ENCODE measurements around the gene BEX2. TPM values are rescaled to one million over a fixed set of nuclear protein-coding genes. Genes with fewer than 3 reads are reported as not detected.

The BEX2 gene
- total RNA-seq, 1 experiment from 2014 or later, result 21.4 TPM

DNA sequence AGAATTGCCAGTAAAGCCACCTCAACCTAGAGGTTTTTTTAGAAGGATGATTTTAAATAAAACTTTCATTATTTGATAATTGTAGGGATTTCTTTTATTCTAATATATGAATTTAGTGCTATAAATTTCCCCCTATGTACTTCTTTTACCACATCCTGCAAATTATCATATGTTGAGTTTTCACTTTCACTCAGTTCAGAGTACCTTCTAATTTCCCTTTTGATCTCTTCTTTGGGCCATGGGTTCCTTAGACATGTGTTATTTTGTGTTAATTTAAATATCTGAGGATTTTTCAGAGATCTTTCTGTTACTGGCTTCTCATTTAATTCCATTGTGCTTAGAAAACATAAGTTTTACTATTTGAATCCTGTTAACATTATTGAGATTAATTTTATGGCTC, 6.1 kb downstream of the BEX2 start:
- H4K20me1 ChIP-seq (ENCODE audit: insufficient read depth, low read depth, low read length), result no peaks in the 10 kb centered on the region
- H3K4me1 ChIP-seq (ENCODE audit: low read length), result no peaks in the 10 kb centered on the region
- H3K4me3 ChIP-seq (ENCODE audit: low read length), result no peak overlapping the region
- no peak overlapping the region for H3K4me2 ChIP-seq (ENCODE audit: low read depth, low read length, poor library complexity, severe bottlenecking)
- H3K9ac ChIP-seq (ENCODE audit: low read length), result no peak overlapping the region
- no peaks in the 10 kb centered on the region for H3K9me3 ChIP-seq (ENCODE audit: low read length)
- DNase-seq, result no peak
- H3K79me2 ChIP-seq (ENCODE audit: low read length), result no peaks in the 10 kb centered on the region
- H3K36me3 ChIP-seq (ENCODE audit: insufficient read depth, low read length), result no peaks in the 10 kb centered on the region
- H3K27ac ChIP-seq (ENCODE audit: low read length), result no peak overlapping the region
- no peaks in the 10 kb centered on the region for H3K27me3 ChIP-seq (ENCODE audit: low read length)
- no peaks in the 10 kb centered on the region for H3K9me2 ChIP-seq (replicated peaks; ENCODE audit: insufficient read depth, low read length)
- H2AFZ ChIP-seq (ENCODE audit: low read length), result no peak overlapping the region

DNA sequence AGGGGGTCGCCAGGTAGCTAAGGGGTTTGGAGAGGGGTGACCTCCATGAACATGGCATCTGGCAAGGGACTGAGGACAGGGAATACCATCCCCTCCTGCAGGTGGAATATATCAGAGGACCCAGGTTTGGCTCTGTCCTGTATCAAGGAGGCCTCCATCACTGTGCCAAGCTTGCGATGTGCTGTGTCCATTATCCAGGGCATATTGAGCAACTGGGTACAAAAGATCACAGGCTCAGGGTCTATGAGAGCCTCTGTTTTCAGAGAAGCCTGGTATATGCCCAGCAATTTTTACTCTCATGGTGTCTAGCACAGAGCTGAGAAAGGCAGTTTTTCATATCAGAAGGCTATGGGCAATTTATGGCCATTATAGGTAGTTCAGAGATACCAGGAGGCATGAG, 17.7 kb downstream of the BEX2 start:
- Histone ChIP-seq H3K4me3 (ENCODE audit: low read length) (no peak overlapping the region), H3K27ac (ENCODE audit: low read length) (no peak overlapping the region)
- no peak for DNase-seq

DNA sequence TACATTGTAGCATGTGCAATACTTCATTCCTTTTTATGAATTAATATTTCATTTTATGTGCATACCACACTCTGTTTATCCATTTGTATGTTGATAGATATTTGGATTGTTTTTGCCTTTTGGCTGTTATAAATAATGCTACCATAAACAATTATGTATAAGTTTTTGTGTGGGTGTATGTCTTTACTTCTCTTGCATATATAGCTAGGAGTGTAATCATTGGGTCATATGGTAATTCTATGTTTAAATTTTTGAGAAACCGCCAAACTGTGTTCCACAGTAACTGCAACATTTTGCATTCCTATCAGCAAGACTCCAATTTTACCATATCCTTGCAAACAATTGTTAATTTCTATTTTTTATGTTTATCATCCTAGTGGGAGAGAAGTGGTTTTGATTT, 31.2 kb downstream of the BEX2 start:
- no peaks in the 10 kb centered on the region for H3K79me2 ChIP-seq (ENCODE audit: low read length)
- no peak overlapping the region for H3K27ac ChIP-seq (ENCODE audit: low read length)
- H3K36me3 ChIP-seq (ENCODE audit: insufficient read depth, low read length), result no peaks in the 10 kb centered on the region

More for the DNA sequence above, 17.7 kb downstream of the BEX2 start:
- no peaks in the 10 kb centered on the region for H3K27me3 ChIP-seq (ENCODE audit: low read length)
- no peaks in the 10 kb centered on the region for H4K20me1 ChIP-seq (ENCODE audit: insufficient read depth, low read depth, low read length)
- no peak overlapping the region for H3K9ac ChIP-seq (ENCODE audit: low read length)
- no peaks in the 10 kb centered on the region for H3K9me3 ChIP-seq (ENCODE audit: low read length)
- H3K4me2 ChIP-seq (ENCODE audit: low read depth, low read length, poor library complexity, severe bottlenecking), result no peak overlapping the region
- H3K36me3 ChIP-seq (ENCODE audit: insufficient read depth, low read length), result no peaks in the 10 kb centered on the region
- H3K9me2 ChIP-seq (replicated peaks; ENCODE audit: insufficient read depth, low read length), result no peaks in the 10 kb centered on the region
- H3K79me2 ChIP-seq (ENCODE audit: low read length), result no peaks in the 10 kb centered on the region
- H2AFZ ChIP-seq (ENCODE audit: low read length), result no peak overlapping the region
- H3K4me1 ChIP-seq (ENCODE audit: low read length), result no peaks in the 10 kb centered on the region

GRCh38 chrX:103276581-103277002, 34.2 kb downstream of the BEX2 start, which contains the start of gene TCEAL5:
Gene TCEAL5 (minus strand): TSS chrX:103276750. CDS start chrX:103274563, 2,187 bp downstream.
- H3K9me3 ChIP-seq (ENCODE audit: low read length), result no peaks in the 10 kb centered on the region
- no peak within 1 kb of the TSS for H3K4me2 ChIP-seq (ENCODE audit: low read depth, low read length, poor library complexity, severe bottlenecking)
- no peaks in the 10 kb centered on the region for H3K4me1 ChIP-seq (ENCODE audit: low read length)
- H3K4me3 ChIP-seq (ENCODE audit: low read length), result no peak within 1 kb of the TSS
- no peaks in the 10 kb centered on the region for H3K36me3 ChIP-seq (ENCODE audit: insufficient read depth, low read length)
- no peak for DNase-seq
- H2AFZ ChIP-seq (ENCODE audit: low read length), result no peak within 1 kb of the TSS
- H4K20me1 ChIP-seq (ENCODE audit: insufficient read depth, low read depth, low read length), result 0 out of 2 replicates have a peak, but pooled peaks cover 3% of the 10 kb centered on the region
- no peaks in the 10 kb centered on the region for H3K27me3 ChIP-seq (ENCODE audit: low read length)
- H3K27ac ChIP-seq (ENCODE audit: low read length), result no peak within 1 kb of the TSS
- no peak within 1 kb of the TSS for H3K9ac ChIP-seq (ENCODE audit: low read length)
- H3K79me2 ChIP-seq (ENCODE audit: low read length), result no peaks in the 10 kb centered on the region
- H3K9me2 ChIP-seq (replicated peaks; ENCODE audit: insufficient read depth, low read length), result no peaks in the 10 kb centered on the region

More for the DNA sequence above, 31.2 kb downstream of the BEX2 start:
- Histone ChIP-seq H3K27me3 (ENCODE audit: low read length) (no peaks in the 10 kb centered on the region), H3K4me2 (ENCODE audit: low read depth, low read length, poor library complexity, severe bottlenecking) (no peak overlapping the region), H3K9me3 (ENCODE audit: low read length) (no peaks in the 10 kb centered on the region), H4K20me1 (ENCODE audit: insufficient read depth, low read depth, low read length) (0 out of 2 replicates have a peak, but pooled peaks cover 3% of the 10 kb centered on the region), H2AFZ (ENCODE audit: low read length) (no peak overlapping the region), H3K9me2 (replicated peaks; ENCODE audit: insufficient read depth, low read length) (no peaks in the 10 kb centered on the region), H3K4me1 (ENCODE audit: low read length) (no peaks in the 10 kb centered on the region), H3K4me3 (ENCODE audit: low read length) (no peak overlapping the region), H3K9ac (ENCODE audit: low read length) (no peak overlapping the region)
- no peak for DNase-seq

- no peaks in the 10 kb centered on the region for H3K9me2 ChIP-seq (replicated peaks; ENCODE audit: insufficient read depth, low read length)
- H3K4me1 ChIP-seq (ENCODE audit: low read length), result no peaks in the 10 kb centered on the region
- H3K9ac ChIP-seq (ENCODE audit: low read length), result no peak overlapping the region
- H2AFZ ChIP-seq (ENCODE audit: low read length), result no peak overlapping the region
- H3K4me2 ChIP-seq (ENCODE audit: low read depth, low read length, poor library complexity, severe bottlenecking), result no peak overlapping the region
- H3K4me3 ChIP-seq (ENCODE audit: low read length), result no peak overlapping the region
- no peak for DNase-seq
- H3K9me3 ChIP-seq (ENCODE audit: low read length), result no peaks in the 10 kb centered on the region
- H3K36me3 ChIP-seq (ENCODE audit: insufficient read depth, low read length), result no peaks in the 10 kb centered on the region
- H4K20me1 ChIP-seq (ENCODE audit: insufficient read depth, low read depth, low read length), result 0 out of 2 replicates have a peak, but pooled peaks cover 3% of the 10 kb centered on the region
- no peaks in the 10 kb centered on the region for H3K79me2 ChIP-seq (ENCODE audit: low read length)
- no peak overlapping the region for H3K27ac ChIP-seq (ENCODE audit: low read length)
- H3K27me3 ChIP-seq (ENCODE audit: low read length), result no peaks in the 10 kb centered on the region
Observed at GRCh38 chrX:103275947-103276567, 34.7 kb downstream of the BEX2 start.

- no peak overlapping the region for H3K27ac ChIP-seq (ENCODE audit: low read length)
- H3K79me2 ChIP-seq (ENCODE audit: low read length), result no peaks in the 10 kb centered on the region
- no peaks in the 10 kb centered on the region for H3K9me2 ChIP-seq (replicated peaks; ENCODE audit: insufficient read depth, low read length)
- no peaks in the 10 kb centered on the region for H3K36me3 ChIP-seq (ENCODE audit: insufficient read depth, low read length)
- DNase-seq, result no peak
- no peak overlapping the region for H3K9ac ChIP-seq (ENCODE audit: low read length)
- H3K27me3 ChIP-seq (ENCODE audit: low read length), result no peaks in the 10 kb centered on the region
- H4K20me1 ChIP-seq (ENCODE audit: insufficient read depth, low read depth, low read length), result 0 out of 2 replicates have a peak, but pooled peaks cover 3% of the 10 kb centered on the region
- H3K4me2 ChIP-seq (ENCODE audit: low read depth, low read length, poor library complexity, severe bottlenecking), result no peak overlapping the region
- no peaks in the 10 kb centered on the region for H3K9me3 ChIP-seq (ENCODE audit: low read length)
- no peak overlapping the region for H3K4me3 ChIP-seq (ENCODE audit: low read length)
- H3K4me1 ChIP-seq (ENCODE audit: low read length), result no peaks in the 10 kb centered on the region
- H2AFZ ChIP-seq (ENCODE audit: low read length), result no peak overlapping the region
Observed at GRCh38 chrX:103274284-103274683, 36.5 kb downstream of the BEX2 start.

Small RNA genes lying within 50 kb of the gene (small RNA-seq; reads per million reads assigned to genes)
- not detected for gene Z92846.1

Other genes starting within 250 kb of the BEX2 start
- gene BEX1, start 246.8 kb downstream of the BEX2 start, total RNA-seq (2014; rRNA removed; shearing (Covaris generic); ENCODE audit: low replicate concordance), result not detected in 2 replicates
- not detected in 2 replicates for gene NXF3, start 217.8 kb downstream of the BEX2 start, total RNA-seq (2014; rRNA removed; shearing (Covaris generic); ENCODE audit: low replicate concordance)
- gene BEX4, start 95.9 kb downstream of the BEX2 start, total RNA-seq (2014; rRNA removed; shearing (Covaris generic); ENCODE audit: low replicate concordance), result not detected in 2 replicates
- 43.8 and 44.3 TPM in 2 replicates for gene TCEAL8, start 55.8 kb downstream of the BEX2 start, total RNA-seq (2014; rRNA removed; shearing (Covaris generic); ENCODE audit: low replicate concordance)
- not detected in 2 replicates for gene TCEAL5, start 34.2 kb downstream of the BEX2 start, total RNA-seq (2014; rRNA removed; shearing (Covaris generic); ENCODE audit: low replicate concordance)
- not detected in 2 replicates for gene TCEAL7, start 19.2 kb upstream of the BEX2 start, total RNA-seq (2014; rRNA removed; shearing (Covaris generic); ENCODE audit: low replicate concordance)
- 13.2 and 18.8 TPM in 2 replicates for gene TCEAL9, start 45.5 kb upstream of the BEX2 start, total RNA-seq (2014; rRNA removed; shearing (Covaris generic); ENCODE audit: low replicate concordance)
- not detected in 2 replicates for gene BEX3, start 65.5 kb upstream of the BEX2 start, total RNA-seq (2014; rRNA removed; shearing (Covaris generic); ENCODE audit: low replicate concordance)
- gene RAB40A, start 208.5 kb upstream of the BEX2 start, total RNA-seq (2014; rRNA removed; shearing (Covaris generic); ENCODE audit: low replicate concordance), result 0.11 and 0.15 TPM in 2 replicates

All from Karpas-422 (cell line).